ENCODE measurements around the gene TARS1.

GRCh38 chr5:33415811-33416354 lies 24.9 kb upstream of the TARS1 start:
- TF ChIP-seq CTCF (IDR thresholded peaks at IDR 0.05) (no peak), POLR2A (IDR thresholded peaks at IDR 0.05) (no peak)
